ENCODE measurements around the gene TMEM145.

- TF ChIP-seq POLR2A (IDR thresholded peaks at IDR 0.05; ENCODE audit: low read length) = no peak
- TF ChIP-seq GATA1 (IDR thresholded peaks at IDR 0.05; ENCODE audit: low read depth, low read length) = no peak
Measured at GRCh38 chr19:42313096-42313839, at the start of gene TMEM145.

Measured in erythroblast (primary cell).